ENCODE results near the gene RAB22A. TPM values are rescaled to one million over a fixed set of nuclear protein-coding genes. Genes with fewer than 3 reads are reported as not detected.

Gene RAB22A
- total RNA-seq, 1 donor from 2014 or later: 16.6 TPM

- intact Hi-C loops (cut with micrococcal nuclease): no loop called here
These were observed 72.6 kb downstream of the RAB22A start for GRCh38 chr20:58382096-58382495.

GRCh38 chr20:58384821-58385220, 75.3 kb downstream of the RAB22A start:
- intact Hi-C loops (cut with micrococcal nuclease): loop anchor here (5.0 kb wide), 2 partner anchors 277 to 993 kb away; partner anchors contain the start of gene RBM38

GRCh38 chr20:58388028-58388601, 78.6 kb downstream of the RAB22A start:
- intact Hi-C loops (cut with micrococcal nuclease): loop anchor here (2.0 to 5.0 kb wide), 3 partner anchors 21 to 996 kb away; partner anchors contain the start of gene RBM38

GRCh38 chr20:58388882-58389323, 79.4 kb downstream of the RAB22A start, which contains the start of gene VAPB:
Gene VAPB (plus strand): TSS chr20:58389229. CDS start chr20:58389460, 231 bp downstream.
- intact Hi-C loops (cut with micrococcal nuclease): loop anchor here (1.0 to 5.0 kb wide), 5 partner anchors 20 to 997 kb away; partner anchors contain the start of genes RAB22A and RBM38

- intact Hi-C loops (cut with micrococcal nuclease): loop anchor here (1.0 to 5.0 kb wide), 5 partner anchors 19 to 997 kb away; partner anchors contain the start of genes RAB22A and RBM38
These were observed 79.9 kb downstream of the RAB22A start for GRCh38 chr20:58389324-58389967.

GRCh38 chr20:58389968-58390658, 80.6 kb downstream of the RAB22A start:
- intact Hi-C loops (cut with micrococcal nuclease): loop anchor here (1.0 to 5.0 kb wide), 5 partner anchors 19 to 998 kb away; partner anchors contain the start of genes RAB22A and RBM38

- intact Hi-C loops (cut with micrococcal nuclease): no loop called here
These were observed 81.1 kb downstream of the RAB22A start for GRCh38 chr20:58390659-58391035.

GRCh38 chr20:58392286-58392685, 82.8 kb downstream of the RAB22A start:
- intact Hi-C loops (cut with micrococcal nuclease): no loop called here

GRCh38 chr20:58393299-58393698, 83.8 kb downstream of the RAB22A start:
- intact Hi-C loops (cut with micrococcal nuclease): no loop called here

GRCh38 chr20:58394801-58395200, 85.3 kb downstream of the RAB22A start:
- intact Hi-C loops (cut with micrococcal nuclease): no loop called here

GRCh38 chr20:58395604-58396003, 86.1 kb downstream of the RAB22A start:
- intact Hi-C loops (cut with micrococcal nuclease): no loop called here

GRCh38 chr20:58397429-58397828, 87.9 kb downstream of the RAB22A start:
- intact Hi-C loops (cut with micrococcal nuclease): no loop called here

GRCh38 chr20:58398254-58398653, 88.7 kb downstream of the RAB22A start:
- intact Hi-C loops (cut with micrococcal nuclease): no loop called here

- intact Hi-C loops (cut with micrococcal nuclease): no loop called here
These were observed 90.4 kb downstream of the RAB22A start for GRCh38 chr20:58399926-58400325.

- intact Hi-C loops (cut with micrococcal nuclease): no loop called here
These were observed 91.6 kb downstream of the RAB22A start for GRCh38 chr20:58401162-58401561.

GRCh38 chr20:58402305-58402704, 92.8 kb downstream of the RAB22A start:
- intact Hi-C loops (cut with micrococcal nuclease): no loop called here

- intact Hi-C loops (cut with micrococcal nuclease): no loop called here
These were observed 93.3 kb downstream of the RAB22A start for GRCh38 chr20:58402827-58403226.

GRCh38 chr20:58403272-58403671, 93.8 kb downstream of the RAB22A start:
- intact Hi-C loops (cut with micrococcal nuclease): no loop called here

GRCh38 chr20:58405504-58406291, 96.2 kb downstream of the RAB22A start:
- intact Hi-C loops (cut with micrococcal nuclease): loop anchor here (5.0 kb wide), 1 partner anchor 98 kb away; the partner anchor contains the start of gene RAB22A

GRCh38 chr20:58406422-58407001, 97.0 kb downstream of the RAB22A start:
- intact Hi-C loops (cut with micrococcal nuclease): loop anchor here (5.0 kb wide), 1 partner anchor 99 kb away; the partner anchor contains the start of gene RAB22A

Measured in T-helper 2 cell treated with Interferon-gamma antibody and Interleukin-4, amounts not matched to agents 100 ng/mL and 5 ng/mL, for 36 hours (primary cell).